Glutamatergic neuron (in vitro differentiated cells): ENCODE results near the gene XRCC5. TPM values are rescaled to one million over a fixed set of nuclear protein-coding genes. Genes with fewer than 3 reads are reported as not detected.
"Not testable (repeated sequence)": the region's sequence is repeated elsewhere in the genome, so short reads cannot be mapped to it uniquely, and the experiment has no call there.

Experiments
- DNase-seq: peaks from one replicate; pipeline ENCODE4 v3.0.0; 2022
- H3K27ac Mint-ChIP-seq: one replicate; pipeline ENCODE4 v1.8.0; 2020; ENCODE audit warnings: mild to moderate bottlenecking, mixed read lengths, inconsistent platforms; ENCODE audit not compliant: unreplicated experiment
- H3K27me3 Mint-ChIP-seq: one replicate; pipeline ENCODE4 v1.8.0; 2020; ENCODE audit warnings: mild to moderate bottlenecking, moderate library complexity, mixed read lengths, inconsistent platforms; ENCODE audit not compliant: unreplicated experiment
- H3K36me3 Mint-ChIP-seq: one replicate; pipeline ENCODE4 v1.8.0; 2020; ENCODE audit warnings: mild to moderate bottlenecking, mixed read lengths, inconsistent platforms; ENCODE audit not compliant: unreplicated experiment
- H3K4me1 Mint-ChIP-seq: one replicate; pipeline ENCODE4 v1.8.0; 2020; ENCODE audit warnings: mild to moderate bottlenecking, low read depth, mixed read lengths, inconsistent platforms; ENCODE audit not compliant: unreplicated experiment
- H3K4me3 Mint-ChIP-seq: one replicate; pipeline ENCODE4 v1.8.0; 2020; ENCODE audit warnings: mild to moderate bottlenecking, mixed read lengths, inconsistent platforms; ENCODE audit not compliant: unreplicated experiment
- H3K9me3 Mint-ChIP-seq: one replicate; pipeline ENCODE4 v1.8.0; 2020; ENCODE audit warnings: mild to moderate bottlenecking, moderate library complexity, mixed read lengths, inconsistent platforms; ENCODE audit not compliant: unreplicated experiment
- CTCF ChIP-seq: fragments of 200-600 bp; sonication (generic); IDR thresholded peaks from one replicate; pipeline ENCODE4 v1.5.0; 2021; ENCODE audit not compliant: partially characterized antibody, unreplicated experiment
- total RNA-seq: library from RNA; stranded (reverse); fragmentation: NEBNext Ultra II Directional; extraction: Animal tissue kit (Norgen Biotek cat#: 25700); gene quantifications from one replicate; pipeline ENCODE4 v1.2.1, GENCODE V29; 2021; ENCODE audit not compliant: unreplicated experiment

The XRCC5 gene
- total RNA-seq, 1 donor from 2014 or later, result 254 TPM

- H3K4me3 Mint-ChIP-seq, result no peak overlapping the region
- DNase-seq, result no peak
- peaks cover 2% of the 10 kb centered on the region for H3K9me3 Mint-ChIP-seq
- H3K4me1 Mint-ChIP-seq, result peaks cover 16% of the 10 kb centered on the region
- no peak for TF ChIP-seq CTCF
- H3K36me3 Mint-ChIP-seq, result no peaks in the 10 kb centered on the region
- H3K27ac Mint-ChIP-seq, result no peak overlapping the region
- H3K27me3 Mint-ChIP-seq, result peaks cover 1% of the 10 kb centered on the region
Measured at GRCh38 chr2:216074380-216074779, 34.8 kb upstream of the XRCC5 start.

GRCh38 chr2:216074794-216075193 is 34.4 kb upstream of the XRCC5 start:
- Mint-ChIP-seq H3K4me1 (peaks cover 16% of the 10 kb centered on the region), H3K4me3 (no peak overlapping the region), H3K27ac (no peak overlapping the region), H3K36me3 (no peaks in the 10 kb centered on the region), H3K27me3 (peaks cover 1% of the 10 kb centered on the region), H3K9me3 (peaks cover 2% of the 10 kb centered on the region)
- no peak for TF ChIP-seq CTCF
- DNase-seq, result no peak

GRCh38 chr2:216075510-216076485 is 33.4 kb upstream of the XRCC5 start:
- no peak for DNase-seq
- Mint-ChIP-seq H3K4me3 (no peak overlapping the region), H3K9me3 (peaks cover 2% of the 10 kb centered on the region), H3K27me3 (peaks cover 1% of the 10 kb centered on the region), H3K27ac (no peak overlapping the region), H3K4me1 (peaks cover 18% of the 10 kb centered on the region), H3K36me3 (no peaks in the 10 kb centered on the region)
- TF ChIP-seq CTCF, result no peak

GRCh38 chr2:216078776-216079175 is 30.4 kb upstream of the XRCC5 start:
- TF ChIP-seq CTCF, result no peak
- H3K4me3 Mint-ChIP-seq, result no peak overlapping the region
- no peak for DNase-seq
- H3K4me1 Mint-ChIP-seq, result peaks cover 8% of the 10 kb centered on the region
- peaks cover 20% of the 10 kb centered on the region for H3K9me3 Mint-ChIP-seq
- no peak overlapping the region for H3K27ac Mint-ChIP-seq
- H3K27me3 Mint-ChIP-seq, result peaks cover 15% of the 10 kb centered on the region
- no peaks in the 10 kb centered on the region for H3K36me3 Mint-ChIP-seq

- not testable (repeated sequence) for H3K27ac Mint-ChIP-seq, H3K36me3 Mint-ChIP-seq, H3K4me3 Mint-ChIP-seq, DNase-seq
- Mint-ChIP-seq H3K4me1 (peaks cover 15% of the 10 kb centered on the region), H3K27me3 (peaks cover 21% of the 10 kb centered on the region), H3K9me3 (peaks cover 29% of the 10 kb centered on the region)
Measured at GRCh38 chr2:216080048-216080447, 29.1 kb upstream of the XRCC5 start.
